Measurements from ENCODE around the gene MBP.

Gene MBP

GRCh38 chr18:77168811-77169311 lies 36.3 kb upstream of the MBP start:
- TF ChIP-seq TOX (CRISPR knock-in tag; IDR thresholded peaks at IDR 0.05; ENCODE audit: borderline replicate concordance) (no peak), ZC3H10 (CRISPR knock-in tag; IDR thresholded peaks at IDR 0.05) (no peak), SNAI2 (CRISPR knock-in tag; IDR thresholded peaks at IDR 0.05) (no peak), BACH2 (CRISPR knock-in tag; IDR thresholded peaks at IDR 0.05; ENCODE audit: borderline replicate concordance) (no peak), TCF4 (CRISPR knock-in tag; IDR thresholded peaks at IDR 0.05; ENCODE audit: borderline replicate concordance) (no peak), ZNF8 (CRISPR knock-in tag; IDR thresholded peaks at IDR 0.05) (no peak), RARB (CRISPR knock-in tag; IDR thresholded peaks at IDR 0.05) (no peak), ESRRG (CRISPR knock-in tag; IDR thresholded peaks at IDR 0.05) (no peak), PPARA (CRISPR knock-in tag; IDR thresholded peaks at IDR 0.05; ENCODE audit: borderline replicate concordance) (no peak), GLIS3 (CRISPR knock-in tag; IDR thresholded peaks at IDR 0.05) (no peak), ZFP30 (CRISPR knock-in tag; IDR thresholded peaks at IDR 0.05) (no peak), ARNTL (CRISPR knock-in tag; IDR thresholded peaks at IDR 0.05; ENCODE audit: borderline replicate concordance, low read depth) (no peak), CREB5 (CRISPR knock-in tag; IDR thresholded peaks at IDR 0.05; ENCODE audit: low read depth) (no peak), ZNF565 (CRISPR knock-in tag; conservative IDR thresholded peaks at IDR 0.05; ENCODE audit: low read depth) (no peak), ISL1 (CRISPR knock-in tag; IDR thresholded peaks at IDR 0.05) (no peak), CSDC2 (CRISPR knock-in tag; IDR thresholded peaks at IDR 0.05) (no peak)
- TF ChIP-seq, protein P1, sequence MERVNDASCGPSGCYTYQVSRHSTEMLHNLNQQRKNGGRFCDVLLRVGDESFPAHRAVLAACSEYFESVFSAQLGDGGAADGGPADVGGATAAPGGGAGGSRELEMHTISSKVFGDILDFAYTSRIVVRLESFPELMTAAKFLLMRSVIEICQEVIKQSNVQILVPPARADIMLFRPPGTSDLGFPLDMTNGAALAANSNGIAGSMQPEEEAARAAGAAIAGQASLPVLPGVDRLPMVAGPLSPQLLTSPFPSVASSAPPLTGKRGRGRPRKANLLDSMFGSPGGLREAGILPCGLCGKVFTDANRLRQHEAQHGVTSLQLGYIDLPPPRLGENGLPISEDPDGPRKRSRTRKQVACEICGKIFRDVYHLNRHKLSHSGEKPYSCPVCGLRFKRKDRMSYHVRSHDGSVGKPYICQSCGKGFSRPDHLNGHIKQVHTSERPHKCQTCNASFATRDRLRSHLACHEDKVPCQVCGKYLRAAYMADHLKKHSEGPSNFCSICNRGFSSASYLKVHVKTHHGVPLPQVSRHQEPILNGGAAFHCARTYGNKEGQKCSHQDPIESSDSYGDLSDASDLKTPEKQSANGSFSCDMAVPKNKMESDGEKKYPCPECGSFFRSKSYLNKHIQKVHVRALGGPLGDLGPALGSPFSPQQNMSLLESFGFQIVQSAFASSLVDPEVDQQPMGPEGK (CRISPR knock-in tag; IDR thresholded peaks at IDR 0.05; ENCODE audit: borderline replicate concordance) = no peak
- TF ChIP-seq, protein P2, sequence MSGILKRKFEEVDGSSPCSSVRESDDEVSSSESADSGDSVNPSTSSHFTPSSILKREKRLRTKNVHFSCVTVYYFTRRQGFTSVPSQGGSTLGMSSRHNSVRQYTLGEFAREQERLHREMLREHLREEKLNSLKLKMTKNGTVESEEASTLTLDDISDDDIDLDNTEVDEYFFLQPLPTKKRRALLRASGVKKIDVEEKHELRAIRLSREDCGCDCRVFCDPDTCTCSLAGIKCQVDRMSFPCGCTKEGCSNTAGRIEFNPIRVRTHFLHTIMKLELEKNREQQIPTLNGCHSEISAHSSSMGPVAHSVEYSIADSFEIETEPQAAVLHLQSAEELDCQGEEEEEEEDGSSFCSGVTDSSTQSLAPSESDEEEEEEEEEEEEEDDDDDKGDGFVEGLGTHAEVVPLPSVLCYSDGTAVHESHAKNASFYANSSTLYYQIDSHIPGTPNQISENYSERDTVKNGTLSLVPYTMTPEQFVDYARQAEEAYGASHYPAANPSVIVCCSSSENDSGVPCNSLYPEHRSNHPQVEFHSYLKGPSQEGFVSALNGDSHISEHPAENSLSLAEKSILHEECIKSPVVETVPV (CRISPR knock-in tag; IDR thresholded peaks at IDR 0.05) = no peak
- TF ChIP-seq, protein P3, sequence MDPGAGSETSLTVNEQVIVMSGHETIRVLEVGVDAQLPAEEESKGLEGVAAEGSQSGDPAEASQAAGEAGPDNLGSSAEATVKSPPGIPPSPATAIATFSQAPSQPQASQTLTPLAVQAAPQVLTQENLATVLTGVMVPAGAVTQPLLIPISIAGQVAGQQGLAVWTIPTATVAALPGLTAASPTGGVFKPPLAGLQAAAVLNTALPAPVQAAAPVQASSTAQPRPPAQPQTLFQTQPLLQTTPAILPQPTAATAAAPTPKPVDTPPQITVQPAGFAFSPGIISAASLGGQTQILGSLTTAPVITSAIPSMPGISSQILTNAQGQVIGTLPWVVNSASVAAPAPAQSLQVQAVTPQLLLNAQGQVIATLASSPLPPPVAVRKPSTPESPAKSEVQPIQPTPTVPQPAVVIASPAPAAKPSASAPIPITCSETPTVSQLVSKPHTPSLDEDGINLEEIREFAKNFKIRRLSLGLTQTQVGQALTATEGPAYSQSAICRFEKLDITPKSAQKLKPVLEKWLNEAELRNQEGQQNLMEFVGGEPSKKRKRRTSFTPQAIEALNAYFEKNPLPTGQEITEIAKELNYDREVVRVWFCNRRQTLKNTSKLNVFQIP (CRISPR knock-in tag; IDR thresholded peaks at IDR 0.05; ENCODE audit: borderline replicate concordance, low read depth) = no peak
- no peak for ATAC-seq

- ATAC-seq = no peak
- TF ChIP-seq RARB (CRISPR knock-in tag; IDR thresholded peaks at IDR 0.05) (no peak), CSDC2 (CRISPR knock-in tag; IDR thresholded peaks at IDR 0.05) (no peak), GLIS3 (CRISPR knock-in tag; IDR thresholded peaks at IDR 0.05) (no peak), ISL1 (CRISPR knock-in tag; IDR thresholded peaks at IDR 0.05) (no peak), ARNTL (CRISPR knock-in tag; IDR thresholded peaks at IDR 0.05; ENCODE audit: borderline replicate concordance, low read depth) (no peak), CREB5 (CRISPR knock-in tag; IDR thresholded peaks at IDR 0.05; ENCODE audit: low read depth) (no peak), ZC3H10 (CRISPR knock-in tag; IDR thresholded peaks at IDR 0.05) (no peak), BACH2 (CRISPR knock-in tag; IDR thresholded peaks at IDR 0.05; ENCODE audit: borderline replicate concordance) (no peak), ZNF565 (CRISPR knock-in tag; conservative IDR thresholded peaks at IDR 0.05; ENCODE audit: low read depth) (no peak), TCF4 (CRISPR knock-in tag; IDR thresholded peaks at IDR 0.05; ENCODE audit: borderline replicate concordance) (no peak), ZFP3 (CRISPR knock-in tag; IDR thresholded peaks at IDR 0.05) (no peak), PPARA (CRISPR knock-in tag; IDR thresholded peaks at IDR 0.05; ENCODE audit: borderline replicate concordance) (no peak), ZNF70 (CRISPR knock-in tag; IDR thresholded peaks at IDR 0.05) (no peak), ZFP30 (CRISPR knock-in tag; IDR thresholded peaks at IDR 0.05) (no peak), ZNF8 (CRISPR knock-in tag; IDR thresholded peaks at IDR 0.05) (no peak)
- TF ChIP-seq, protein P4, sequence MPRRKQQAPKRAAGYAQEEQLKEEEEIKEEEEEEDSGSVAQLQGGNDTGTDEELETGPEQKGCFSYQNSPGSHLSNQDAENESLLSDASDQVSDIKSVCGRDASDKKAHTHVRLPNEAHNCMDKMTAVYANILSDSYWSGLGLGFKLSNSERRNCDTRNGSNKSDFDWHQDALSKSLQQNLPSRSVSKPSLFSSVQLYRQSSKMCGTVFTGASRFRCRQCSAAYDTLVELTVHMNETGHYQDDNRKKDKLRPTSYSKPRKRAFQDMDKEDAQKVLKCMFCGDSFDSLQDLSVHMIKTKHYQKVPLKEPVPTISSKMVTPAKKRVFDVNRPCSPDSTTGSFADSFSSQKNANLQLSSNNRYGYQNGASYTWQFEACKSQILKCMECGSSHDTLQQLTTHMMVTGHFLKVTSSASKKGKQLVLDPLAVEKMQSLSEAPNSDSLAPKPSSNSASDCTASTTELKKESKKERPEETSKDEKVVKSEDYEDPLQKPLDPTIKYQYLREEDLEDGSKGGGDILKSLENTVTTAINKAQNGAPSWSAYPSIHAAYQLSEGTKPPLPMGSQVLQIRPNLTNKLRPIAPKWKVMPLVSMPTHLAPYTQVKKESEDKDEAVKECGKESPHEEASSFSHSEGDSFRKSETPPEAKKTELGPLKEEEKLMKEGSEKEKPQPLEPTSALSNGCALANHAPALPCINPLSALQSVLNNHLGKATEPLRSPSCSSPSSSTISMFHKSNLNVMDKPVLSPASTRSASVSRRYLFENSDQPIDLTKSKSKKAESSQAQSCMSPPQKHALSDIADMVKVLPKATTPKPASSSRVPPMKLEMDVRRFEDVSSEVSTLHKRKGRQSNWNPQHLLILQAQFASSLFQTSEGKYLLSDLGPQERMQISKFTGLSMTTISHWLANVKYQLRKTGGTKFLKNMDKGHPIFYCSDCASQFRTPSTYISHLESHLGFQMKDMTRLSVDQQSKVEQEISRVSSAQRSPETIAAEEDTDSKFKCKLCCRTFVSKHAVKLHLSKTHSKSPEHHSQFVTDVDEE (CRISPR knock-in tag; IDR thresholded peaks at IDR 0.05) = no peak
- TF ChIP-seq, protein P3 (CRISPR knock-in tag; IDR thresholded peaks at IDR 0.05; ENCODE audit: borderline replicate concordance, low read depth) = no peak
Observed at GRCh38 chr18:77167251-77167650, 34.7 kb upstream of the MBP start.

Data from SK-N-SH treated with all-trans-retinoic acid at 6 μM for 48 hours (cell line).